H1 (cell line): ENCODE measurements around the gene BTG2.

Source experiments
- CTCF ChIP-seq, 3 experiments: IDR thresholded peaks; 1 replicate in 2 of 3; 2 replicates in 1 of 3; pipeline versions ENCODE4 v1.5.1 to v1.6.1; 2011; ENCODE audit warnings: low read length in 3 of 3, mild to moderate bottlenecking in 3 of 3, inconsistent platforms in 2 of 3, low read depth in 1 of 3, moderate library complexity in 1 of 3; ENCODE audit not compliant: insufficient read depth in 1 of 3; ENCODE audit errors: control extremely low read depth in 1 of 3
- EGR1 ChIP-seq: IDR thresholded peaks from 2 replicates; pipeline ENCODE4 v1.6.1; 2011; ENCODE audit warnings: low read depth, low read length, borderline replicate concordance
- JUN ChIP-seq: IDR thresholded peaks from 2 replicates; pipeline ENCODE4 v1.6.1; 2011; ENCODE audit warnings: low read depth, mild to moderate bottlenecking, improper control_type of control experiment, low read length
- MAFK ChIP-seq: IDR thresholded peaks from 2 replicates; pipeline ENCODE4 v1.6.1; 2012; ENCODE audit warnings: low read depth, mild to moderate bottlenecking, improper control_type of control experiment, low read length
- POLR2A ChIP-seq, 2 experiments: IDR thresholded peaks; 1 replicate in 1 of 2; 2 replicates in 1 of 2; pipeline ENCODE4 v1.6.1; 2011; ENCODE audit warnings: low read depth in 2 of 2, low read length in 2 of 2, mild to moderate bottlenecking in 2 of 2; ENCODE audit errors: control extremely low read depth in 1 of 2
- POLR2AphosphoS5 ChIP-seq: IDR thresholded peaks from 2 replicates; pipeline ENCODE4 v1.6.1; 2011; ENCODE audit warnings: low read depth, low read length
- RAD21 ChIP-seq, 2 experiments: IDR thresholded peaks in 1 of 2; conservative IDR thresholded peaks in 1 of 2; 2 replicates each; pipeline ENCODE4 v1.6.1; 2011; ENCODE audit warnings: low read depth in 2 of 2, low read length in 2 of 2, improper control_type of control experiment in 1 of 2, inconsistent platforms in 1 of 2, mild to moderate bottlenecking in 1 of 2, moderate library complexity in 1 of 2
- TCF12 ChIP-seq: IDR thresholded peaks from 2 replicates; pipeline ENCODE4 v1.6.1; 2011; ENCODE audit warnings: low read depth, mild to moderate bottlenecking, low read length

GRCh38 chr1:203290261-203291089 is 14.8 kb upstream of the BTG2 start:
- TF ChIP-seq POLR2A (IDR thresholded peaks at IDR 0.05; ENCODE audit: control extremely low read depth in 1 of 2, low read depth in 2 of 2, low read length in 2 of 2) = peak in 1 of 2 experiments; percentile 25; a peak in 2 of 3 replicates
- TF ChIP-seq EGR1 = 0 out of 2 replicates have a peak, but pooled peaks have one; percentile 35
- TF ChIP-seq CTCF (IDR thresholded peaks at IDR 0.05; ENCODE audit: control extremely low read depth in 1 of 3, insufficient read depth in 1 of 3, low read depth in 1 of 3, low read length in 3 of 3) = 0 out of 4 replicates have a peak, but pooled peaks of 1 of the 3 experiments have one; percentile 0
- TF ChIP-seq TCF12 = no peak; the same call in 1 of the 2 replicates
- TF ChIP-seq RAD21 (IDR thresholded peaks at IDR 0.05 in 1 of 2, conservative IDR thresholded peaks at IDR 0.05 in 1 of 2; ENCODE audit: low read depth in 2 of 2, low read length in 2 of 2) = no peak
- no peak for TF ChIP-seq MAFK
- TF ChIP-seq JUN = no peak
- peak; percentile 74 for TF ChIP-seq POLR2AphosphoS5
